IMR-90 (cell line): ENCODE data around the gene SEZ6L2. TPM values are rescaled to one million over a fixed set of nuclear protein-coding genes. Genes with fewer than 3 reads are reported as not detected.

ENCODE experiments used
- ATAC-seq: fragments of 200-7000 bp; cut with Tn5 transposase; 2 replicates; pipeline ENCODE4 v1.9.1; 2020; ENCODE audit warnings: low read depth, mild to moderate bottlenecking, moderate library complexity
- BruUV-seq: library from RNA; stranded (reverse); fragments of 400-500 nt; replicated peaks from 2 replicates; lab custom pipeline; 2021; lab: Mats Ljungman, UMichigan
- CTCF ChIA-PET: fragments of 300-600 bp; formaldehyde crosslinking; extraction: SDS; loops from one replicate; lab custom pipeline; 2021; ENCODE audit warnings: antibody characterized with exemption; lab: Yijun Ruan, JAX
- POLR2A ChIA-PET: fragments of 300-600 bp; sonication (Branson Sonifier 250); formaldehyde crosslinking; loops from one replicate; lab custom pipeline; 2022; ENCODE audit warnings: antibody characterized with exemption; ENCODE audit not compliant: unreplicated experiment; lab: Charles Lee
- DNase-seq: peaks from one replicate; pipeline ENCODE4 v3.0.0; 2013
- H2AFZ ChIP-seq: replicated peaks from 2 replicates; pipeline ENCODE3; 2013; ENCODE audit warnings: low read length, mild to moderate bottlenecking; ENCODE audit not compliant: poor library complexity
- H2AK5ac ChIP-seq: 2 replicates; pipeline ENCODE4 v1.6.1; 2013; ENCODE audit warnings: low read depth, low read length, inconsistent platforms
- H2AK9ac ChIP-seq: replicated peaks from 2 replicates; pipeline ENCODE3; 2013; ENCODE audit warnings: mild to moderate bottlenecking, low read depth, low read length, moderate library complexity; ENCODE audit not compliant: poor library complexity
- H2BK120ac ChIP-seq: 2 replicates; pipeline ENCODE4 v1.6.1; 2013; ENCODE audit warnings: low read depth, low read length, inconsistent platforms
- H2BK15ac ChIP-seq: 3 replicates; pipeline ENCODE4 v1.6.1; 2013; ENCODE audit warnings: low read depth, low read length, inconsistent platforms
- H2BK20ac ChIP-seq: 2 replicates; pipeline ENCODE4 v1.6.1; 2013; ENCODE audit warnings: low read depth, mild to moderate bottlenecking, inconsistent platforms, low read length, moderate library complexity
- H2BK5ac ChIP-seq: 2 replicates; pipeline ENCODE4 v1.6.1; 2013; ENCODE audit warnings: mild to moderate bottlenecking, low read depth, low read length, inconsistent platforms; ENCODE audit not compliant: poor library complexity, severe bottlenecking
- H3K14ac ChIP-seq: replicated peaks from 2 replicates; pipeline ENCODE4 v1.6.1; 2013; ENCODE audit warnings: low read depth, low read length, inconsistent platforms
- H3K18ac ChIP-seq: 2 replicates; pipeline ENCODE4 v1.6.1; 2013; ENCODE audit warnings: low read depth, low read length, control low read depth
- H3K23ac ChIP-seq: 2 replicates; pipeline ENCODE4 v1.6.1; 2013; ENCODE audit warnings: low read depth, low read length, inconsistent platforms
- H3K27ac ChIP-seq: 2 replicates; pipeline ENCODE4 v1.5.1; 2013; ENCODE audit warnings: mild to moderate bottlenecking, control low read depth, low read length; ENCODE audit not compliant: insufficient read depth
- H3K27me3 ChIP-seq: 2 replicates; pipeline ENCODE4 v1.6.1; 2013; ENCODE audit warnings: low read length; ENCODE audit not compliant: control insufficient read depth, insufficient read depth
- H3K36me3 ChIP-seq: 2 replicates; pipeline ENCODE4 v1.6.1; 2013; ENCODE audit warnings: low read length, mixed read lengths; ENCODE audit not compliant: control insufficient read depth, insufficient read depth
- H3K4ac ChIP-seq: 2 replicates; pipeline ENCODE4 v1.6.1; 2013; ENCODE audit warnings: low read depth, low read length, inconsistent platforms
- H3K4me1 ChIP-seq: 2 replicates; pipeline ENCODE4 v1.6.1; 2013; ENCODE audit warnings: low read length, mixed read lengths; ENCODE audit not compliant: control insufficient read depth, insufficient read depth
- H3K4me2 ChIP-seq: 2 replicates; pipeline ENCODE4 v1.6.1; 2013; ENCODE audit warnings: low read depth, mild to moderate bottlenecking, control low read depth, low read length, moderate library complexity
- H3K4me3 ChIP-seq: 2 replicates; pipeline ENCODE4 v1.5.1; 2013; ENCODE audit warnings: low read depth, mild to moderate bottlenecking, control low read depth, low read length, moderate library complexity; ENCODE audit not compliant: insufficient read depth
- H3K56ac ChIP-seq: 2 replicates; pipeline ENCODE4 v1.6.1; 2013; ENCODE audit warnings: low read length, inconsistent platforms; ENCODE audit not compliant: insufficient read depth; ENCODE audit errors: extremely low read depth
- H3K79me1 ChIP-seq, 2 experiments: 2 replicates each; pipeline ENCODE4 v1.6.1; 2013; ENCODE audit warnings: low read length in 2 of 2, inconsistent platforms in 1 of 2, low read depth in 1 of 2
- H3K9ac ChIP-seq: 2 replicates; pipeline ENCODE4 v1.6.1; 2013; ENCODE audit warnings: low read depth, low read length, control low read depth
- H3K9me1 ChIP-seq: 2 replicates; pipeline ENCODE4 v1.6.1; 2013; ENCODE audit warnings: low read length, inconsistent platforms; ENCODE audit not compliant: insufficient read depth
- H3K9me3 ChIP-seq: 2 replicates; pipeline ENCODE4 v1.6.1; 2013; ENCODE audit warnings: low read length; ENCODE audit not compliant: control insufficient read depth, insufficient read depth
- H4K20me1 ChIP-seq: 2 replicates; pipeline ENCODE4 v1.6.1; 2013; ENCODE audit warnings: low read length, inconsistent platforms; ENCODE audit not compliant: insufficient read depth
- H4K5ac ChIP-seq: 2 replicates; pipeline ENCODE4 v1.6.1; 2013; ENCODE audit warnings: mild to moderate bottlenecking, low read depth, low read length, control low read depth
- H4K8ac ChIP-seq, 2 experiments: 2 replicates each; pipeline ENCODE4 v1.6.1; 2013; ENCODE audit warnings: low read depth in 2 of 2, low read length in 2 of 2, control low read depth in 1 of 2, inconsistent platforms in 1 of 2
- H4K91ac ChIP-seq: 2 replicates; pipeline ENCODE4 v1.6.1; 2013; ENCODE audit warnings: low read depth, low read length, inconsistent platforms; ENCODE audit not compliant: insufficient read depth
- BHLHE40 ChIP-seq: fragments of 150-350 bp; IDR thresholded peaks from 2 replicates; pipeline ENCODE4 v1.6.1; 2016; ENCODE audit warnings: mild to moderate bottlenecking, low read depth, low read length
- CHD1 ChIP-seq: IDR thresholded peaks from 2 replicates; pipeline ENCODE4 v1.6.1; 2012; ENCODE audit warnings: low read depth, low read length, improper control_type of control experiment
- FOS ChIP-seq: fragments of 150-350 bp; IDR thresholded peaks from 2 replicates; pipeline ENCODE4 v1.6.1; 2016; ENCODE audit warnings: low read depth, low read length
- MAFK ChIP-seq: IDR thresholded peaks from 2 replicates; pipeline ENCODE4 v1.6.1; 2012; ENCODE audit warnings: low read depth, low read length, improper control_type of control experiment
- MXI1 ChIP-seq: IDR thresholded peaks from 2 replicates; pipeline ENCODE4 v1.6.1; 2012; ENCODE audit warnings: low read depth, mild to moderate bottlenecking, low read length, moderate library complexity, borderline replicate concordance
- POLR2A ChIP-seq: IDR thresholded peaks from 2 replicates; pipeline ENCODE4 v1.6.1; 2012; ENCODE audit warnings: mild to moderate bottlenecking, low read depth, low read length
- RAD21 ChIP-seq: IDR thresholded peaks from 2 replicates; pipeline ENCODE4 v1.6.1; 2012; ENCODE audit warnings: low read length, improper control_type of control experiment
- RFX5 ChIP-seq: IDR thresholded peaks from 2 replicates; pipeline ENCODE4 v1.8.0; 2012; ENCODE audit warnings: low read depth, mild to moderate bottlenecking, low read length, moderate library complexity
- WGBS, 2 experiments: methylation state at CpG; one replicate each; pipeline versions ENCODE4 v1.1.5 to v1.1.7; 2013; ENCODE audit warnings: missing lambda C conversion rate in 2 of 2; ENCODE audit not compliant: insufficient read length in 1 of 2; ENCODE audit errors: extremely low coverage in 2 of 2; 5-methylcytosine and 5-hydroxymethylcytosine counted together
- dilution Hi-C: fragments of 300-500 bp; cut with HindIII; formaldehyde crosslinking; loops from one replicate; pipeline ENCODE4 v1.14.3; 2018; ENCODE audit warnings: low sequenced_read_pairs; ENCODE audit not compliant: unreplicated experiment
- in situ Hi-C: fragments of 300-500 bp; cut with MboI; formaldehyde crosslinking; loops from 3 replicates; pipeline ENCODE4 v1.14.3; 2019; ENCODE audit warnings: low sequenced_read_pairs, inconsistent platforms, mixed read lengths
- intact Hi-C: fragments of 100-400 bp; cut with micrococcal nuclease; formaldehyde crosslinking; loops from 2 replicates; pipeline ENCODE4 v1.10.0; 2022
- polyA plus RNA-seq, 3 experiments: library from polyadenylated mRNA; depleted of rRNA; stranded (reverse); fragments of >200 nt; gene quantifications; 2 replicates each; pipeline ENCODE4 v1.2.3, GENCODE V29; 2012; ENCODE audit warnings: low replicate concordance in 1 of 3
- total RNA-seq: library from RNA; depleted of rRNA; stranded (reverse); fragments of >200 nt; gene quantifications from 2 replicates; pipeline ENCODE4 v1.2.3, GENCODE V29; 2012

The SEZ6L2 gene
- total and polyA plus RNA-seq, 2 of the 4 experiments (the other 2 are of a cell fraction), result 0.72 to 10.5 TPM

GRCh38 chr16:29876217-29876593 lies 23.1 kb downstream of the SEZ6L2 start:
- no peak for DNase-seq
- Histone ChIP-seq H3K27ac (no peak overlapping the region), H3K36me3 (no peaks in the 10 kb centered on the region; the same call in 1 of the 2 replicates), H3K18ac (no peak overlapping the region), H4K5ac (no peak overlapping the region), H3K79me1 (no peaks in the 10 kb centered on the region), H3K9ac (no peak overlapping the region), H3K27me3 (peaks cover 18% of the 10 kb centered on the region), H3K9me1 (no peaks in the 10 kb centered on the region), H2AFZ (peak overlapping the region; percentile 86), H3K4me2 (peak overlapping the region; percentile 70), H2BK15ac (no peak overlapping the region), H3K14ac (no peak overlapping the region), H2BK20ac (no peak overlapping the region), H3K4me1 (no peaks in the 10 kb centered on the region), H4K20me1 (peaks cover 3% of the 10 kb centered on the region; the same call in 1 of the 2 replicates), H4K91ac (no peak overlapping the region), H3K9me3 (no peaks in the 10 kb centered on the region), H2BK120ac (no peak overlapping the region), H2AK5ac (no peak overlapping the region), H2BK5ac (no peak overlapping the region), H3K56ac (no peak overlapping the region), H3K4me3 (no peak overlapping the region), H3K4ac (no peak overlapping the region), H3K23ac (no peak overlapping the region), H4K8ac (no peak overlapping the region), H2AK9ac (no peak overlapping the region)
- CTCF ChIA-PET, result no interaction called here
- no TSS peak for BruUV-seq
- TF ChIP-seq MXI1 (no peak), FOS (no peak), MAFK (no peak), RAD21 (no peak), RFX5 (no peak), POLR2A (no peak), BHLHE40 (no peak), CHD1 (no peak)
- 13% methylated on average over 10 of the region's 18 CpGs; no CpG with 5 or more reads in 1 of the 2 experiments for WGBS, 2 experiments
- peak; percentile 33 for ATAC-seq
- in situ Hi-C loops (no loop called here), intact Hi-C loops (no loop called here), dilution Hi-C loops (no loop called here)
- POLR2A ChIA-PET, result no interaction called here
